Colon (tissue), 2 donors: ENCODE measurements around the gene ANKS1B.

Experiments
- FAIRE-seq: peaks from 2 replicates; lab custom pipeline; 2012; peaks lifted over from hg19 to GRCh38; lab: Jason Lieb, UNC
- donor health status: control.
- donor health status: control.

The ANKS1B gene

GRCh38 chr12:98939350-98939749 lies 1045.4 kb downstream of the ANKS1B start:
- FAIRE-seq, result no peak

GRCh38 chr12:98935847-98936246 lies 1048.9 kb downstream of the ANKS1B start:
- no peak for FAIRE-seq

- FAIRE-seq, result no peak
Measured at GRCh38 chr12:98922871-98923270, 1061.9 kb downstream of the ANKS1B start.

- FAIRE-seq, result no peak
Measured at GRCh38 chr12:98918176-98918863, 1066.4 kb downstream of the ANKS1B start.

- no peak for FAIRE-seq
Measured at GRCh38 chr12:98916106-98916505, 1068.6 kb downstream of the ANKS1B start.

- FAIRE-seq, result no peak
Measured at GRCh38 chr12:98912401-98912974, 1072.2 kb downstream of the ANKS1B start.

GRCh38 chr12:98911396-98911795 lies 1073.3 kb downstream of the ANKS1B start:
- FAIRE-seq, result no peak

- no peak for FAIRE-seq
Measured at GRCh38 chr12:98909746-98910145, 1075.0 kb downstream of the ANKS1B start.

GRCh38 chr12:98908866-98909265 lies 1075.9 kb downstream of the ANKS1B start:
- no peak for FAIRE-seq

GRCh38 chr12:98903875-98904274 lies 1080.9 kb downstream of the ANKS1B start:
- no peak for FAIRE-seq

GRCh38 chr12:98901189-98901588 lies 1083.5 kb downstream of the ANKS1B start:
- FAIRE-seq, result no peak

GRCh38 chr12:98896938-98897337 lies 1087.8 kb downstream of the ANKS1B start:
- no peak for FAIRE-seq

- FAIRE-seq, result no peak
Measured at GRCh38 chr12:98895086-98895651, 1089.6 kb downstream of the ANKS1B start.

- FAIRE-seq, result no peak
Measured at GRCh38 chr12:98894412-98895085, 1090.2 kb downstream of the ANKS1B start.

GRCh38 chr12:98893675-98894411 lies 1090.9 kb downstream of the ANKS1B start:
- FAIRE-seq, result no peak

- FAIRE-seq, result no peak
Measured at GRCh38 chr12:98893126-98893674, 1091.5 kb downstream of the ANKS1B start.

GRCh38 chr12:98885778-98886177 lies 1099.0 kb downstream of the ANKS1B start:
- no peak for FAIRE-seq

- no peak for FAIRE-seq
Measured at GRCh38 chr12:98883231-98883630, 1101.5 kb downstream of the ANKS1B start.

- no peak for FAIRE-seq
Measured at GRCh38 chr12:98882526-98882925, 1102.2 kb downstream of the ANKS1B start.

- no peak for FAIRE-seq
Measured at GRCh38 chr12:98873776-98874175, 1111.0 kb downstream of the ANKS1B start.

- FAIRE-seq, result no peak
Measured at GRCh38 chr12:98870504-98870903, 1114.2 kb downstream of the ANKS1B start.

GRCh38 chr12:98869886-98870503 lies 1114.7 kb downstream of the ANKS1B start:
- no peak for FAIRE-seq
